Lung (tissue), 12 donors: ENCODE data around the gene NR5A2. TPM values are rescaled to one million over a fixed set of nuclear protein-coding genes. Genes with fewer than 3 reads are reported as not detected.

ENCODE experiments used
- ATAC-seq: fragments of 200-7000 bp; cut with Tn5 transposase; one replicate; pipeline ENCODE4 v1.9.1; 2020; ENCODE audit warnings: moderate number of reproducible peaks; ENCODE audit not compliant: insufficient read depth, low FRiP score
- DNase-seq, 3 donors: peaks; one replicate each; pipeline ENCODE4 v3.0.0-alpha.2; 2013 to 2017
- H3K27ac ChIP-seq, 2 donors: one replicate each; pipeline ENCODE4 v1.5.1; 2013; ENCODE audit warnings: mild to moderate bottlenecking in 2 of 2, moderate library complexity in 2 of 2, control low read depth in 1 of 2, inconsistent platforms in 1 of 2, low read depth in 1 of 2, low read length in 1 of 2
- H3K27me3 ChIP-seq, 3 donors: one replicate each; pipeline ENCODE4 v1.5.1; 2013; ENCODE audit warnings: low read length in 2 of 3; ENCODE audit not compliant: control insufficient read depth in 3 of 3, insufficient read depth in 3 of 3
- H3K36me3 ChIP-seq, 4 donors: one replicate each; pipeline ENCODE4 v1.5.1; 2013; ENCODE audit warnings: low read length in 4 of 4, mild to moderate bottlenecking in 1 of 4, moderate library complexity in 1 of 4; ENCODE audit not compliant: control insufficient read depth in 4 of 4, insufficient read depth in 4 of 4
- H3K4me1 ChIP-seq, 5 donors: one replicate each; pipeline ENCODE4 v1.5.1; 2013; ENCODE audit warnings: low read length in 5 of 5, mild to moderate bottlenecking in 2 of 5, moderate library complexity in 1 of 5; ENCODE audit not compliant: control insufficient read depth in 5 of 5, insufficient read depth in 5 of 5
- H3K4me3 ChIP-seq: one replicate; pipeline ENCODE4 v1.5.1; 2013; ENCODE audit warnings: mild to moderate bottlenecking, control low read depth, moderate library complexity
- H3K9ac ChIP-seq, 2 donors: one replicate each; pipeline ENCODE4 v1.5.1; 2013; ENCODE audit warnings: low read length in 2 of 2, control low read depth in 1 of 2; ENCODE audit not compliant: insufficient read depth in 1 of 2
- H3K9me3 ChIP-seq, 4 donors: one replicate each; pipeline ENCODE4 v1.5.1; 2013; ENCODE audit warnings: low read length in 3 of 4, mild to moderate bottlenecking in 1 of 4, moderate library complexity in 1 of 4; ENCODE audit not compliant: control insufficient read depth in 4 of 4, insufficient read depth in 3 of 4
- CTCF ChIP-seq: IDR thresholded peaks from 2 replicates; pipeline ENCODE4 v1.5.1; 2012; ENCODE audit warnings: mild to moderate bottlenecking; ENCODE audit errors: control extremely low read depth, extremely low read depth
- WGBS, 2 donors: extraction: QIAGEN DNeasy Blood & Tissue Kit; methylation state at CpG; one replicate each; pipeline ENCODE4 v1.1.7; 2013; 5-methylcytosine and 5-hydroxymethylcytosine counted together
- polyA plus RNA-seq, 2 donors: library from polyadenylated mRNA; stranded (reverse); fragments of 200-250 nt; gene quantifications; one replicate each; pipeline ENCODE4 v1.2.1, GENCODE V29; 2013
- total RNA-seq, 2 donors: library from RNA; depleted of rRNA in 1 of 2; stranded (reverse); fragments of >200 nt in 1 of 2; gene quantifications; one replicate each; pipeline ENCODE4 v1.2.1, GENCODE V29; 2014 to 2021
- donor health status: control.
- donor health status: control.
- donor health status: Bipolar disorder and iron deficiency.
- donor health status: healthy.
- donor health status: DM: yes; HTN: yes; CAD: no.

Gene NR5A2
- total and polyA plus RNA-seq, 4 donors = 1.2 to 8.5 (median 2.6) TPM

- TF ChIP-seq CTCF = no peak
- H3K9me3 ChIP-seq = no peaks in the 10 kb centered on the region
- H3K4me3 ChIP-seq = no peak overlapping the region
- H3K36me3 ChIP-seq = no peaks in the 10 kb centered on the region
- H3K27ac ChIP-seq = no peak overlapping the region
- peaks cover 0 to 7% (median 2%) of the 10 kb centered on the region in 3 donors for H3K27me3 ChIP-seq
- H3K4me1 ChIP-seq = peaks cover 0 to 3% (median 0%) of the 10 kb centered on the region in 5 donors
- no peak overlapping the region for H3K9ac ChIP-seq
- ATAC-seq = no peak
- 78 to 88% methylated on average over 2 of the region's 2 CpGs for WGBS, 2 donors
- no peak for DNase-seq
Observed at GRCh38 chr1:200082329-200082728, 54.8 kb downstream of the NR5A2 start.

GRCh38 chr1:200090252-200091159, 63.0 kb downstream of the NR5A2 start:
- no peak overlapping the region for H3K9ac ChIP-seq
- H3K36me3 ChIP-seq = no peaks in the 10 kb centered on the region
- WGBS, 2 donors = 69 to 82% methylated on average over 5 of the region's 5 CpGs
- no peaks in the 10 kb centered on the region for H3K9me3 ChIP-seq
- DNase-seq (peak in 1 of 3 donors; percentile 18), ATAC-seq (no peak)
- no peaks in the 10 kb centered on the region for H3K27me3 ChIP-seq
- H3K27ac ChIP-seq = no peak overlapping the region
- H3K4me3 ChIP-seq = no peak overlapping the region
- peaks cover 0 to 5% (median 0%) of the 10 kb centered on the region in 5 donors for H3K4me1 ChIP-seq
- TF ChIP-seq CTCF = no peak

DNA sequence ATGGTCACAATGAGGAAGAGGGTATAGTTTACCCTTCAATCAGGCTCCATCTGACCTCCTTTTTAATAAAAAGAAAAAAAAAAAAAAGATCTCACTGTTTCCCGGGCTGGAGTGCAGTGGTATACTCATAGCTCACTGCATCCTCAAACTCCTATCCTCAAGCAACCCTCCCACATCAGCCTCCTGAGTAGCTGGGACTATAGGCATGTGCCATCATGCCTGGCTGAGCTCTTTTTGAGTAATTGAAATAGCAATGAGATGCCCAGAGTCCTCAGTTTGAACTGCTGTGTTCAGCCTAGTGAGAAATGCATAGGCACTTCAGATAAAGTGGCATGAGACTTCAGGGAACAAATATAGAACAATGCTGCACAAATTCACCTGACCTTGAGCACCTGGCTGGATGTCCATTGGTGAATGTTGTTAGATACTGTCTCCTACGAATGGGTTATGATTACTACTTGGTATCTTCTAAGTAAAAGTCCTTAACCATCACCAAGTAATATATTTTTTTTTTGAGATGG, 67.6 kb downstream of the NR5A2 start:
- H3K9ac ChIP-seq = no peak overlapping the region
- H3K36me3 ChIP-seq = no peaks in the 10 kb centered on the region
- DNase-seq (no peak), ATAC-seq (no peak)
- no peaks in the 10 kb centered on the region for H3K9me3 ChIP-seq
- no peaks in the 10 kb centered on the region for H3K27me3 ChIP-seq
- 81 to 93% methylated on average over 2 of the region's 2 CpGs for WGBS, 2 donors
- no peak overlapping the region for H3K4me3 ChIP-seq
- no peak overlapping the region for H3K27ac ChIP-seq
- no peak for TF ChIP-seq CTCF
- peaks cover 0 to 13% (median 0%) of the 10 kb centered on the region in 5 donors for H3K4me1 ChIP-seq
